ENCODE measurements around the gene PITX1.

GRCh38 chr5:135038813-135039270 lies 4.8 kb upstream of the PITX1 start:
- no peak for TF ChIP-seq CTCF (conservative IDR thresholded peaks at IDR 0.05 in 1 of 2, IDR thresholded peaks at IDR 0.05 in 1 of 2; ENCODE audit: low read depth in 1 of 2, low read length in 2 of 2)
- TF ChIP-seq EZH2 (IDR thresholded peaks at IDR 0.05; ENCODE audit: low read length, missing control alignments) = no peak

All from fibroblast of lung (primary cell).